Hepatocyte (in vitro differentiated cells): ENCODE results near the gene TMF1.

Experiments used
- CTCF ChIP-seq: fragments of 200-600 bp; sonication (generic); IDR thresholded peaks from 2 replicates; pipeline ENCODE4 v1.5.1; 2016; ENCODE audit warnings: antibody characterized with exemption, mild to moderate bottlenecking; ENCODE audit not compliant: poor library complexity
- EZH2phosphoT487 ChIP-seq: fragments of 200-600 bp; sonication (generic); IDR thresholded peaks from one replicate; pipeline ENCODE4 v1.6.1; 2018; ENCODE audit warnings: antibody characterized with exemption, mild to moderate bottlenecking, low read depth, moderate library complexity; ENCODE audit not compliant: unreplicated experiment, severe bottlenecking

GRCh38 chr3:69012100-69012799 is 39.9 kb downstream of the TMF1 start:
- no peak for TF ChIP-seq CTCF
- no peak for TF ChIP-seq EZH2phosphoT487
